Fibroblast of villous mesenchyme (primary cell): ENCODE data around the gene CD47. TPM values are rescaled to one million over a fixed set of nuclear protein-coding genes. Genes with fewer than 3 reads are reported as not detected.

Experiments
- DNase-seq: peaks from one replicate; pipeline ENCODE4 v3.0.0-alpha.2; 2010; ENCODE audit warnings: low read depth
- H3K4me3 ChIP-seq: 2 replicates; pipeline ENCODE4 v1.5.1; 2011; ENCODE audit warnings: low read depth, mild to moderate bottlenecking, low read length
- CTCF ChIP-seq: IDR thresholded peaks from 2 replicates; pipeline ENCODE4 v1.5.1; 2012; ENCODE audit warnings: low read depth, mild to moderate bottlenecking, low read length; ENCODE audit not compliant: insufficient read depth
- total RNA-seq: library from RNA; depleted of rRNA; stranded (reverse); fragments of >200 nt; gene quantifications from 2 replicates; pipeline ENCODE4 v1.2.3, GENCODE V29; 2012

Gene CD47
- total RNA-seq, 1 donor: 76.4 TPM

- no peak for DNase-seq
- H3K4me3 ChIP-seq: no peak overlapping the region
- TF ChIP-seq CTCF: no peak
These were observed 2.7 kb downstream of the CD47 start for GRCh38 chr3:108088146-108088545.

GRCh38 chr3:108086653-108087052 lies 4.2 kb downstream of the CD47 start:
- DNase-seq: no peak
- H3K4me3 ChIP-seq: no peak overlapping the region
- no peak for TF ChIP-seq CTCF

- peak; percentile 36 for DNase-seq
- no peak for TF ChIP-seq CTCF
- H3K4me3 ChIP-seq: no peak overlapping the region
These were observed 5.0 kb downstream of the CD47 start for GRCh38 chr3:108085810-108086350.

- TF ChIP-seq CTCF: no peak
- no peak for DNase-seq
- no peak overlapping the region for H3K4me3 ChIP-seq
These were observed 5.5 kb downstream of the CD47 start for GRCh38 chr3:108085370-108085769.

GRCh38 chr3:108079877-108080276 lies 11.0 kb downstream of the CD47 start:
- no peak overlapping the region for H3K4me3 ChIP-seq
- DNase-seq: no peak
- no peak for TF ChIP-seq CTCF

GRCh38 chr3:108079043-108079442 lies 11.8 kb downstream of the CD47 start:
- no peak for TF ChIP-seq CTCF
- DNase-seq: no peak
- no peak overlapping the region for H3K4me3 ChIP-seq

GRCh38 chr3:108076564-108076963 lies 14.3 kb downstream of the CD47 start:
- DNase-seq: no peak
- no peak overlapping the region for H3K4me3 ChIP-seq
- TF ChIP-seq CTCF: no peak
